OCI-LY7 (cell line): ENCODE measurements around the gene PRSS2.

ENCODE experiments used
- EZH2phosphoT487 ChIP-seq: fragments of 200-600 bp; sonication (generic); IDR thresholded peaks from 2 replicates; pipeline ENCODE4 v1.6.1; 2018; ENCODE audit warnings: low read depth, borderline replicate concordance, mild to moderate bottlenecking, mixed run types, antibody characterized with exemption, low read length, moderate library complexity, mixed read lengths
- TF ChIP-seq, protein P1 (sequence below): fragments of 200-600 bp; sonication (generic); conservative IDR thresholded peaks from 2 replicates; pipeline ENCODE4 v1.5.1; 2014; ENCODE audit warnings: mild to moderate bottlenecking, antibody characterized with exemption, low read length, moderate library complexity, mixed read lengths

DNA sequence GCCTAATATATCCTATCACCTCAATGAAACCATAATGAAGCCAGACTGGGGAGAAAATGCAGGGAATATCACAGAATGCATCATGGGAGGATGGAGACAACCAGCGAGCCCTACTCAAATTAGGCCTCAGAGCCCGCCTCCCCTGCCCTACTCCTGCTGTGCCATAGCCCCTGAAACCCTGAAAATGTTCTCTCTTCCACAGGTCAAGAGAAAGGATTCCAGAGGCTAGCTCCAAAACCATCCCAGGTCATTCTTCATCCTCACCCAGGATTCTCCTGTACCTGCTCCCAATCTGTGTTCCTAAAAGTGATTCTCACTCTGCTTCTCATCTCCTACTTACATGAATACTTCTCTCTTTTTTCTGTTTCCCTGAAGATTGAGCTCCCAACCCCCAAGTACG, 31.5 kb downstream of the PRSS2 start:
- TF ChIP-seq, protein P1, sequence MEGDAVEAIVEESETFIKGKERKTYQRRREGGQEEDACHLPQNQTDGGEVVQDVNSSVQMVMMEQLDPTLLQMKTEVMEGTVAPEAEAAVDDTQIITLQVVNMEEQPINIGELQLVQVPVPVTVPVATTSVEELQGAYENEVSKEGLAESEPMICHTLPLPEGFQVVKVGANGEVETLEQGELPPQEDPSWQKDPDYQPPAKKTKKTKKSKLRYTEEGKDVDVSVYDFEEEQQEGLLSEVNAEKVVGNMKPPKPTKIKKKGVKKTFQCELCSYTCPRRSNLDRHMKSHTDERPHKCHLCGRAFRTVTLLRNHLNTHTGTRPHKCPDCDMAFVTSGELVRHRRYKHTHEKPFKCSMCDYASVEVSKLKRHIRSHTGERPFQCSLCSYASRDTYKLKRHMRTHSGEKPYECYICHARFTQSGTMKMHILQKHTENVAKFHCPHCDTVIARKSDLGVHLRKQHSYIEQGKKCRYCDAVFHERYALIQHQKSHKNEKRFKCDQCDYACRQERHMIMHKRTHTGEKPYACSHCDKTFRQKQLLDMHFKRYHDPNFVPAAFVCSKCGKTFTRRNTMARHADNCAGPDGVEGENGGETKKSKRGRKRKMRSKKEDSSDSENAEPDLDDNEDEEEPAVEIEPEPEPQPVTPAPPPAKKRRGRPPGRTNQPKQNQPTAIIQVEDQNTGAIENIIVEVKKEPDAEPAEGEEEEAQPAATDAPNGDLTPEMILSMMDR = no peak
- TF ChIP-seq EZH2phosphoT487 = no peak
